Stimulated activated naive CD8-positive, alpha-beta T cell treated with anti-CD3 and anti-CD28 coated beads, Interleukin-15, Interleukin-2, amounts not matched to agents 100 U/mL and 50 U/mL, for 24 hours (primary cell): ENCODE measurements around the gene PPEF1.
"Not testable (repeated sequence)": the region's sequence is repeated elsewhere in the genome, so short reads cannot be mapped to it uniquely, and the experiment has no call there.

Experiments used
- ATAC-seq: fragments of 150-1000 bp; cut with Tn5 transposase; one replicate; pipeline ENCODE4 v1.10.0; 2021
- DNase-seq: peaks from one replicate; pipeline ENCODE4 v3.0.0; 2021

The PPEF1 gene

GRCh38 chrX:18701621-18702361 is 5.7 kb upstream of the PPEF1 start:
- ATAC-seq: no peak
- DNase-seq: no peak

- no peak for ATAC-seq
- no peak for DNase-seq
These were observed 4.9 kb upstream of the PPEF1 start for GRCh38 chrX:18702362-18703195.

GRCh38 chrX:18709833-18710232 is 2.4 kb downstream of the PPEF1 start:
- ATAC-seq: no peak
- no peak for DNase-seq

- ATAC-seq (no peak), DNase-seq (no peak)
These were observed 7.5 kb downstream of the PPEF1 start for GRCh38 chrX:18714910-18715309.

GRCh38 chrX:18719852-18720251 is 12.4 kb downstream of the PPEF1 start:
- ATAC-seq (no peak), DNase-seq (no peak)

- DNase-seq: no peak
These were observed 14.4 kb downstream of the PPEF1 start for GRCh38 chrX:18721683-18722499.

GRCh38 chrX:18722500-18723071 is 15.1 kb downstream of the PPEF1 start:
- DNase-seq (no peak), ATAC-seq (no peak)

More at GRCh38 chrX:18721683-18722499, 14.4 kb downstream of the PPEF1 start:
- no peak for ATAC-seq

GRCh38 chrX:18725310-18725943 is 18.0 kb downstream of the PPEF1 start:
- no peak for ATAC-seq
- no peak for DNase-seq

GRCh38 chrX:18733287-18733686 is 25.8 kb downstream of the PPEF1 start:
- no peak for ATAC-seq
- no peak for DNase-seq

GRCh38 chrX:18739609-18740008 is 32.2 kb downstream of the PPEF1 start:
- ATAC-seq, DNase-seq: not testable (repeated sequence)

- ATAC-seq (no peak), DNase-seq (no peak)
These were observed 41.1 kb downstream of the PPEF1 start for GRCh38 chrX:18748499-18748898.

GRCh38 chrX:18753631-18754030 is 46.2 kb downstream of the PPEF1 start:
- ATAC-seq: no peak
- no peak for DNase-seq

GRCh38 chrX:18755651-18756050 is 48.2 kb downstream of the PPEF1 start:
- DNase-seq (no peak), ATAC-seq (no peak)

GRCh38 chrX:18757956-18758932 is 50.8 kb downstream of the PPEF1 start:
- no peak for ATAC-seq
- DNase-seq: no peak

- DNase-seq (no peak), ATAC-seq (no peak)
These were observed 54.3 kb downstream of the PPEF1 start for GRCh38 chrX:18761750-18762149.

GRCh38 chrX:18763106-18763505 is 55.7 kb downstream of the PPEF1 start:
- not testable (repeated sequence) for DNase-seq

GRCh38 chrX:18769364-18769763 is 61.9 kb downstream of the PPEF1 start:
- DNase-seq (no peak), ATAC-seq (no peak)

More at GRCh38 chrX:18763106-18763505, 55.7 kb downstream of the PPEF1 start:
- ATAC-seq: not testable (repeated sequence)

GRCh38 chrX:18769812-18770573 is 62.5 kb downstream of the PPEF1 start:
- DNase-seq: no peak
- no peak for ATAC-seq

- no peak for DNase-seq
- ATAC-seq: no peak
These were observed 82.5 kb downstream of the PPEF1 start for GRCh38 chrX:18789916-18790315.

GRCh38 chrX:18792828-18793227 is 85.4 kb downstream of the PPEF1 start:
- DNase-seq: no peak
- no peak for ATAC-seq
